Measurements from ENCODE around the gene ABO.
"Not testable (repeated sequence)": the region's sequence is repeated elsewhere in the genome, so short reads cannot be mapped to it uniquely, and the experiment has no call there.

ABO gene

GRCh38 chr9:133223159-133223756, 51.7 kb downstream of the ABO start:
- not testable (repeated sequence) for DNase-seq

GRCh38 chr9:133221994-133222393, 53.0 kb downstream of the ABO start:
- DNase-seq = not testable (repeated sequence)

GRCh38 chr9:133221177-133221809, 53.7 kb downstream of the ABO start:
- DNase-seq = peak; percentile 29

- DNase-seq = not testable (repeated sequence)
Observed at GRCh38 chr9:133218049-133218975, 56.7 kb downstream of the ABO start.

GRCh38 chr9:133217333-133217988, 57.5 kb downstream of the ABO start:
- DNase-seq = peak; percentile 39

GRCh38 chr9:133214276-133214675, 60.7 kb downstream of the ABO start:
- not testable (repeated sequence) for DNase-seq

GRCh38 chr9:133210609-133211008, 64.4 kb downstream of the ABO start:
- DNase-seq = peak; percentile 23

GRCh38 chr9:133210202-133210532, 64.8 kb downstream of the ABO start:
- peak; percentile 13 for DNase-seq

GRCh38 chr9:133209327-133210201, 65.4 kb downstream of the ABO start:
- DNase-seq = peak; percentile 33

- DNase-seq = not testable (repeated sequence)
Observed at GRCh38 chr9:133208880-133209300, 66.1 kb downstream of the ABO start, which contains the start of gene OBP2B. Gene OBP2B (minus strand): TSS chr9:133209250. CDS start chr9:133209199, 51 bp downstream.

- peak; percentile 23 for DNase-seq
Observed at GRCh38 chr9:133208171-133208879, 66.7 kb downstream of the ABO start.

GRCh38 chr9:133207540-133208170, 67.3 kb downstream of the ABO start:
- peak; percentile 25 for DNase-seq

GRCh38 chr9:133207021-133207531, 67.9 kb downstream of the ABO start:
- DNase-seq = peak; percentile 30

GRCh38 chr9:133205996-133206931, 68.7 kb downstream of the ABO start:
- DNase-seq = peak; percentile 40

- DNase-seq = peak; percentile 20
Observed at GRCh38 chr9:133205481-133205887, 69.5 kb downstream of the ABO start.
